ENCODE results near the gene MOB1A. TPM values are rescaled to one million over a fixed set of nuclear protein-coding genes. Genes with fewer than 3 reads are reported as not detected.
"Not testable (repeated sequence)": the region's sequence is repeated elsewhere in the genome, so short reads cannot be mapped to it uniquely, and the experiment has no call there.

MOB1A gene
- 100 to 1,000 TPM; 137 to 138 TPM for total RNA-seq
- long read RNA-seq, full-length matches to known transcripts: 110 of 141 reads
- long read RNA-seq, partial matches to known transcripts: 1 of 141 reads
- long read RNA-seq, other reads (novel, unspliced or antisense): 30 of 141 reads

GRCh38 chr2:74178211-74179062, at the start of gene MOB1A:
Gene MOB1A (minus strand): TSS chr2:74178879. CDS start chr2:74178674, 205 bp downstream.
- intact Hi-C loops (cut with DNase I, micrococcal nuclease): no loop called here
- ATAC-seq: peak; percentile 98
- peak; percentile 98 to 99 for DNase-seq

GRCh38 chr2:74227646-74228045, 49.0 kb upstream of the MOB1A start:
- no peak for ATAC-seq
- intact Hi-C loops (cut with DNase I, micrococcal nuclease): no loop called here
- DNase-seq: no peak

GRCh38 chr2:74226648-74227213, 48.1 kb upstream of the MOB1A start:
- intact Hi-C loops (cut with DNase I, micrococcal nuclease): no loop called here
- ATAC-seq: peak; percentile 37
- DNase-seq: no peak

GRCh38 chr2:74225698-74226459, 47.2 kb upstream of the MOB1A start:
- intact Hi-C loops (cut with DNase I, micrococcal nuclease): no loop called here
- DNase-seq: no peak
- no peak for ATAC-seq

GRCh38 chr2:74223941-74224770, 45.5 kb upstream of the MOB1A start:
- ATAC-seq (no peak), DNase-seq (no peak)
- intact Hi-C loops (cut with DNase I, micrococcal nuclease): no loop called here

- ATAC-seq (no peak), DNase-seq (no peak)
- intact Hi-C loops (cut with DNase I, micrococcal nuclease): no loop called here
Measured at GRCh38 chr2:74222300-74222650, 43.6 kb upstream of the MOB1A start.

- DNase-seq (no peak), ATAC-seq (no peak)
- intact Hi-C loops (cut with DNase I, micrococcal nuclease): no loop called here
Measured at GRCh38 chr2:74221604-74222299, 43.1 kb upstream of the MOB1A start.

GRCh38 chr2:74221091-74221490, 42.4 kb upstream of the MOB1A start:
- ATAC-seq: no peak
- intact Hi-C loops (cut with DNase I, micrococcal nuclease): no loop called here
- no peak for DNase-seq

GRCh38 chr2:74219846-74220486, 41.3 kb upstream of the MOB1A start:
- ATAC-seq (no peak), DNase-seq (no peak)
- intact Hi-C loops (cut with DNase I, micrococcal nuclease): no loop called here

GRCh38 chr2:74216642-74217041, 38.0 kb upstream of the MOB1A start:
- ATAC-seq (no peak), DNase-seq (no peak)
- intact Hi-C loops (cut with DNase I, micrococcal nuclease): no loop called here

GRCh38 chr2:74215771-74216170, 37.1 kb upstream of the MOB1A start:
- DNase-seq; intact Hi-C loops (cut with DNase I, micrococcal nuclease); ATAC-seq: not testable (repeated sequence)

GRCh38 chr2:74212702-74213410, 34.2 kb upstream of the MOB1A start:
- no peak for ATAC-seq
- intact Hi-C loops (cut with DNase I, micrococcal nuclease): no loop called here
- DNase-seq: no peak

GRCh38 chr2:74206180-74206688, 27.6 kb upstream of the MOB1A start:
- ATAC-seq (peak; percentile 16), DNase-seq (peak; percentile 35 to 53)
- intact Hi-C loops (cut with DNase I, micrococcal nuclease): no loop called here

GRCh38 chr2:74205596-74205995, 26.9 kb upstream of the MOB1A start:
- ATAC-seq (peak; percentile 99), DNase-seq (peak; percentile 68 to 88)
- intact Hi-C loops (cut with DNase I, micrococcal nuclease): no loop called here

- intact Hi-C loops (cut with DNase I, micrococcal nuclease): no loop called here
- ATAC-seq: peak; percentile 7
- no peak for DNase-seq
Measured at GRCh38 chr2:74205113-74205512, 26.4 kb upstream of the MOB1A start.

- DNase-seq: no peak
- ATAC-seq: no peak
- intact Hi-C loops (cut with DNase I, micrococcal nuclease): no loop called here
Measured at GRCh38 chr2:74204436-74204835, 25.8 kb upstream of the MOB1A start.

- no peak for DNase-seq
- intact Hi-C loops (cut with DNase I, micrococcal nuclease): no loop called here
- ATAC-seq: no peak
Measured at GRCh38 chr2:74201596-74201995, 22.9 kb upstream of the MOB1A start.

Data from left colon (tissue), 2 donors.